Measurements from ENCODE around the gene SLC26A4.

DNA sequence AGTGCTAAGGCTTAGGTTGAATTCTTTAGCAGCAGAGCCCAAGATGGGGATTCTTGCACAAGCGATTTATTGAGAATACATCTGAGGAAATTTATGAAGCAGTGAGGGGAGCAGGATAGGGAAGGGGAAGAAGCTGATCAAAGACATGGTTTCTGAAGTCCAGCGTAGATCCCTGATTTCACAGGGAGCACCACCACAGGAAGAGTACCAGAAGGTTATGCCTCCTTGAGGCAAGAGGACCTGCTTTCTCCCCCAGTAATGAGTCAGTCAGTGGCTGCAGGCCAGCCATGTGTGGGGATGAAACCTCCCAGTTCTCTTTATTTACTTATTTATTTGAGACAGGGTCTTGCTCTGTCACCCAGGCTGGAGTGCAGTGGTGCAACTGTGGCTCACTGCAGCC, 48.3 kb downstream of the SLC26A4 start:
- no peak for TF ChIP-seq POLR2AphosphoS5 (IDR thresholded peaks at IDR 0.05)
- TF ChIP-seq POLR2A (IDR thresholded peaks at IDR 0.05), result no peak
- no peak for TF ChIP-seq CTCF (IDR thresholded peaks at IDR 0.05)
- no peak for TF ChIP-seq EP300 (IDR thresholded peaks at IDR 0.05)
